ENCODE data around the gene EXOC2. TPM values are rescaled to one million over a fixed set of nuclear protein-coding genes. Genes with fewer than 3 reads are reported as not detected.

Gene EXOC2
- total RNA-seq, 1 donor from 2014 or later, result 46.5 TPM

DNA sequence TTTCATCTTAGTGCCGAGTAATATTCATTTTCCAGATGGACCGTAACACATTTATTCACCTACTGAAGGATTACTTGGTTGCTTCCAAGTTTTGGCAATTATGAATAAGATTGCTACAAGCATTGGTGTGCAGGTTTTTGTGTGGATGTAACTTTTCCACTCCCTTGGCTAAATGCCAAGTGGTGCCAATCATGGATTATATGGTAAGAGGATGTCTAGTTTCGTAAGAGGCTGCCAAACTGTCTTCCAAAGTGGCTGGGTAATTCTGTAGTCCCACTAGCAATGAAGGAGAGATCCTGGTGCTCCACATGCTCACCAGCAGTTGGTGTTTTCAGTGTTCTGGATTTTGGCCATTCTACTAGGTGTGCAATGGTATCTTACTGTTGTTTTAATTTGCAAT is 184.3 kb downstream of the EXOC2 start:
- H3K27ac Mint-ChIP-seq, result no peak overlapping the region
- peaks cover 4% of the 10 kb centered on the region for H3K4me1 Mint-ChIP-seq
- Histone ChIP-seq H4K20me1 (ENCODE audit: low read depth) (no peaks in the 10 kb centered on the region), H3K4me2 (no peak overlapping the region), H3K4me1 (no peaks in the 10 kb centered on the region), H3K9me3 (ENCODE audit: low read depth) (no peaks in the 10 kb centered on the region), H3K9ac (no peak overlapping the region), H3K36me3 (no peaks in the 10 kb centered on the region), H3K79me2 (ENCODE audit: low read depth) (no peaks in the 10 kb centered on the region), H3K4me3 (no peak overlapping the region), H3F3A (ENCODE audit: low read depth) (no peaks in the 10 kb centered on the region), H3K27ac (no peak overlapping the region), H2AFZ (replicated peaks) (no peak overlapping the region), H3K27me3 (no peaks in the 10 kb centered on the region)
- no peak for TF ChIP-seq EZH2phosphoT487 (IDR thresholded peaks at IDR 0.05)
- TF ChIP-seq, protein P1, sequence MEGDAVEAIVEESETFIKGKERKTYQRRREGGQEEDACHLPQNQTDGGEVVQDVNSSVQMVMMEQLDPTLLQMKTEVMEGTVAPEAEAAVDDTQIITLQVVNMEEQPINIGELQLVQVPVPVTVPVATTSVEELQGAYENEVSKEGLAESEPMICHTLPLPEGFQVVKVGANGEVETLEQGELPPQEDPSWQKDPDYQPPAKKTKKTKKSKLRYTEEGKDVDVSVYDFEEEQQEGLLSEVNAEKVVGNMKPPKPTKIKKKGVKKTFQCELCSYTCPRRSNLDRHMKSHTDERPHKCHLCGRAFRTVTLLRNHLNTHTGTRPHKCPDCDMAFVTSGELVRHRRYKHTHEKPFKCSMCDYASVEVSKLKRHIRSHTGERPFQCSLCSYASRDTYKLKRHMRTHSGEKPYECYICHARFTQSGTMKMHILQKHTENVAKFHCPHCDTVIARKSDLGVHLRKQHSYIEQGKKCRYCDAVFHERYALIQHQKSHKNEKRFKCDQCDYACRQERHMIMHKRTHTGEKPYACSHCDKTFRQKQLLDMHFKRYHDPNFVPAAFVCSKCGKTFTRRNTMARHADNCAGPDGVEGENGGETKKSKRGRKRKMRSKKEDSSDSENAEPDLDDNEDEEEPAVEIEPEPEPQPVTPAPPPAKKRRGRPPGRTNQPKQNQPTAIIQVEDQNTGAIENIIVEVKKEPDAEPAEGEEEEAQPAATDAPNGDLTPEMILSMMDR (IDR thresholded peaks at IDR 0.05), result no peak
- no peak for TF ChIP-seq EZH2 (IDR thresholded peaks at IDR 0.05)
- no peaks in the 10 kb centered on the region for H3K9me3 Mint-ChIP-seq
- H3K36me3 Mint-ChIP-seq, result peaks cover 7% of the 10 kb centered on the region
- no peak for DNase-seq (ENCODE audit: low spot score)
- no peaks in the 10 kb centered on the region for H3K27me3 Mint-ChIP-seq (ENCODE audit: insufficient read depth, low read depth)
- no peak overlapping the region for H3K4me3 Mint-ChIP-seq

DNA sequence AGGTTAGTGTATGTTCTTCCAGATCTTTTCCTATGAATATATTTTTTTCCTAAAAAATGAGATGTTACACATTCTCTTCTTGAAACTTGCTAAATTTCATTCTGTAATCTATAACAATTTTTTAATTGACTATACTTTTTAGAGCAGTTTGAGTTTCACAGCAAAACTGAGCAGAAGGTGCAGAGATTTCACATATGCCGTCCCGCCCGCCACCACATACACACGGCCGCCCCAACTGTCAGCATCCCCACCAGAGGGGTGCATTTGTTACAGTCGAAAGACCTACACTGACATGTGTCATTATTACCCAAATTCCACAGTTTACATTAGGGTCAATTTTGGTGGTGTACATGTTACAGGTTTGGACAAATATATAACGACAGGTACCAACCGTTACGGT is 184.9 kb downstream of the EXOC2 start:
- Histone ChIP-seq H3K36me3 (no peaks in the 10 kb centered on the region), H3K79me2 (ENCODE audit: low read depth) (no peaks in the 10 kb centered on the region), H2AFZ (replicated peaks) (no peak overlapping the region), H3K27ac (no peak overlapping the region), H3K9ac (no peak overlapping the region), H3K4me2 (no peak overlapping the region), H3K27me3 (no peaks in the 10 kb centered on the region), H3K4me3 (no peak overlapping the region), H3K4me1 (no peaks in the 10 kb centered on the region), H3K9me3 (ENCODE audit: low read depth) (no peaks in the 10 kb centered on the region), H4K20me1 (ENCODE audit: low read depth) (no peaks in the 10 kb centered on the region), H3F3A (ENCODE audit: low read depth) (no peaks in the 10 kb centered on the region)
- Mint-ChIP-seq H3K36me3 (peaks cover 3% of the 10 kb centered on the region), H3K4me3 (no peak overlapping the region), H3K9me3 (no peaks in the 10 kb centered on the region), H3K4me1 (peaks cover 4% of the 10 kb centered on the region), H3K27ac (no peak overlapping the region), H3K27me3 (ENCODE audit: insufficient read depth, low read depth) (no peaks in the 10 kb centered on the region)
- DNase-seq (ENCODE audit: low spot score), result no peak
- TF ChIP-seq, protein P1 (IDR thresholded peaks at IDR 0.05), result no peak
- TF ChIP-seq EZH2 (IDR thresholded peaks at IDR 0.05) (no peak), EZH2phosphoT487 (IDR thresholded peaks at IDR 0.05) (no peak)

DNA sequence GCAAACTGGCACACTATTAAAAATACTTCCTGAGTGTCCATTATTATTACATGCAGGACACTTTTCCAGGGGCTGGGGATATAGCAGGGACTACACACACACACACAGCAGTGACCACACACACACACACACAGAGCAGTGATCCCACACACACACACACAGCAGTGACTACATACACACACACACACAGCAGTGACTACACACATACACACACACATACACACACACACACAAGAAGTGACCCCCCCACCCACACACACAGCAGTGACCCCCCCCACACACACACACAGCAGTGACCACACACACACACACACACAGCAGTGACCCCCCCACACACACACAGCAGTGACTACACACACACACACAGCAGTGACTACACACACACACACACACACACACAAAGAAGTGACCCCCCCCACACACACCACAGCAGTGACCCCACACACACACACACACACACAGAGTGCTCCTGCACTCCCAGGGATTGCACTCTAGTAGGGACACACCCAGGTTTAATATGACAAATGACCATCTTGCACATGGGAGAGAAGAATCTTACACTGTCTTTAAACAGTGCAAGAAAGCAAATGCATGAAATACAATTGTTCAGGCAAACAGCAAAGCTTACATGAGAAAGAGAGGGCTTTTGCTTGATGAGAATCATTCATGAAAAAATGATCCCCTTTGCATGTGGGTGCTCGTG is 185.9 kb downstream of the EXOC2 start:
- Mint-ChIP-seq H3K4me3 (no peak overlapping the region), H3K27ac (no peak overlapping the region), H3K4me1 (peaks cover 9% of the 10 kb centered on the region), H3K9me3 (no peaks in the 10 kb centered on the region), H3K27me3 (ENCODE audit: insufficient read depth, low read depth) (no peaks in the 10 kb centered on the region), H3K36me3 (peaks cover 2% of the 10 kb centered on the region)
- Histone ChIP-seq H3K9ac (no peak overlapping the region), H3K4me2 (no peak overlapping the region), H3K27me3 (no peaks in the 10 kb centered on the region), H3K79me2 (ENCODE audit: low read depth) (no peaks in the 10 kb centered on the region), H3K4me3 (no peak overlapping the region), H3F3A (ENCODE audit: low read depth) (no peaks in the 10 kb centered on the region), H3K27ac (no peak overlapping the region), H4K20me1 (ENCODE audit: low read depth) (peaks cover under 1% of the 10 kb centered on the region), H2AFZ (replicated peaks) (no peak overlapping the region), H3K9me3 (ENCODE audit: low read depth) (no peaks in the 10 kb centered on the region), H3K4me1 (no peaks in the 10 kb centered on the region), H3K36me3 (no peaks in the 10 kb centered on the region)
- no peak for DNase-seq (ENCODE audit: low spot score)
- TF ChIP-seq EZH2phosphoT487 (IDR thresholded peaks at IDR 0.05) (no peak), EZH2 (IDR thresholded peaks at IDR 0.05) (no peak)
- TF ChIP-seq, protein P1 (IDR thresholded peaks at IDR 0.05), result no peak
